Heart right ventricle (tissue), 16 donors: ENCODE results near the gene SIDT2. TPM values are rescaled to one million over a fixed set of nuclear protein-coding genes. Genes with fewer than 3 reads are reported as not detected.
"Not testable (repeated sequence)": the region's sequence is repeated elsewhere in the genome, so short reads cannot be mapped to it uniquely, and the experiment has no call there.

Experiments
- ATAC-seq, 8 donors: fragments of 200-7000 bp; cut with Tn5 transposase; one replicate each; pipeline ENCODE4 v1.9.1; 2020; ENCODE audit warnings: mild to moderate bottlenecking in 8 of 8, moderate library complexity in 8 of 8, moderate number of reproducible peaks in 1 of 8
- DNase-seq, 2 donors: peaks; one replicate each; pipeline ENCODE4 v3.0.0-alpha.2; 2020
- H3K27ac ChIP-seq, 10 donors: fragments of 200-600 bp; sonication (generic) in 2 of 10; one replicate each; pipeline versions ENCODE4 v1.5.0 to v1.8.0; 2020 to 2022; ENCODE audit warnings: mild to moderate bottlenecking in 3 of 10
- H3K27me3 ChIP-seq, 7 donors: fragments of 200-600 bp; one replicate each; pipeline ENCODE4 v1.8.0; 2021 to 2022; ENCODE audit warnings: mild to moderate bottlenecking in 2 of 7
- H3K36me3 ChIP-seq, 9 donors: fragments of 200-600 bp; sonication (generic) in 1 of 9; one replicate each; pipeline versions ENCODE4 v1.5.0 to v1.8.0; 2020 to 2022; ENCODE audit warnings: mild to moderate bottlenecking in 2 of 9
- H3K4me1 ChIP-seq, 9 donors: fragments of 200-600 bp; sonication (generic) in 1 of 9; one replicate each; pipeline versions ENCODE4 v1.5.0 to v1.8.0; 2020 to 2022; ENCODE audit warnings: mild to moderate bottlenecking in 4 of 9
- H3K4me3 ChIP-seq, 10 donors: fragments of 200-600 bp; sonication (generic) in 2 of 10; one replicate each; pipeline versions ENCODE4 v1.5.0 to v1.8.0; 2020 to 2022; ENCODE audit warnings: mild to moderate bottlenecking in 7 of 10, moderate library complexity in 2 of 10
- H3K9me3 ChIP-seq, 11 donors: fragments of 200-600 bp in 10 of 11; sonication (generic) in 2 of 11; one replicate each; pipeline versions ENCODE4 v1.5.0 to v1.8.0; 2013 to 2022; ENCODE audit warnings: mild to moderate bottlenecking in 2 of 11, control low read depth in 1 of 11, moderate library complexity in 1 of 11
- CTCF ChIP-seq, 9 donors: fragments of 200-600 bp; sonication (generic) in 2 of 9; IDR thresholded peaks; one replicate each; pipeline versions ENCODE4 v1.5.0 to v1.8.0; 2021 to 2022; ENCODE audit warnings: antibody characterized with exemption in 9 of 9, mild to moderate bottlenecking in 5 of 9, moderate library complexity in 1 of 9
- WGBS, 2 donors: extraction: QIAGEN DNeasy Blood & Tissue Kit; methylation state at CpG; one replicate each; pipeline ENCODE4 v1.1.7; 2013; ENCODE audit warnings: inconsistent platforms in 1 of 2; 5-methylcytosine and 5-hydroxymethylcytosine counted together
- intact Hi-C, 10 donors: fragments of 100-400 bp; cut with DNase I; formaldehyde crosslinking; loops; one replicate each; pipeline versions ENCODE4 v1.11.1 to v1.14.2; 2022
- long read RNA-seq, 3 donors: library from polyadenylated mRNA; unstranded; transcript quantifications; one replicate each; pipeline ENCODE4 v2.0.0, GENCODE V29; 2020 to 2021
- polyA plus RNA-seq, 2 donors: library from polyadenylated mRNA; stranded (reverse); fragments of 200-250 nt; gene quantifications; one replicate each; pipeline ENCODE4 v1.2.3, GENCODE V29; 2013
- total RNA-seq, 10 donors: library from RNA; stranded (reverse); fragmentation: NEBNext Ultra II Directional in 3 of 10; extraction: Animal tissue kit (Norgen Biotek cat#: 25700) in 3 of 10; gene quantifications; one replicate each; pipeline versions ENCODE4 v1.2.1 to v1.2.4, GENCODE V29; 2021 to 2023
- donor health status: Arrhythmogenic right ventricular cardiomyopathy.
- donor health status: ischemic (EF 13 %, LVEDD 7.1; RV severe dilation, severe dysfunction).
- donor health status: healthy with polysubstance abuse.
- donor health status: DM: no; HTN: yes; CAD: no.
- donor health status: DM: no; HTN: no; CAD: no.
- donor health status: ischemic (EF 25% LVEDD 6.9; RV normal size, moderate dysfunction).
- donor health status: ischemic (EF 25% LVEDD 5.7; RV mildly dilated, moderate dysfunction).
- donor health status: healthy.
- donor health status: DM: yes; HTN: yes; CAD: no.
- donor health status: Ischemic cardiomyopathy.
- donor health status: ischemic (EF 35%, LVEDD 5.7; RV mildly dilated, moderate dysfunction).
- donor health status: nonischemic (EF 11% LVEDD 7.7; RV severe dilation, severe dysfunction).
- donor health status: DM: yes; HTN: yes; CAD: no.
- donor health status: PGD.
- donor health status: ischemic (EF 29% LVEDD 5.4; RV normal size, mild dysfunction).
- donor health status: nonischemic (EF 23%, LVEDD 6.1; RV moderate dilation, normal function).

Gene SIDT2
- 10 to 100 TPM; 16.2 to 33.6 (median 22.0) TPM for total RNA-seq
- polyA plus RNA-seq = 10 to 100 TPM; 13.0 to 28.1 TPM
- long read RNA-seq, donor 1, partial matches to known transcripts = 3 of 12 reads
- long read RNA-seq, donor 1, other reads (novel, unspliced or antisense) = 9 of 12 reads
- long read RNA-seq, donor 2, partial matches to known transcripts = 5 of 11 reads
- long read RNA-seq, donor 2, other reads (novel, unspliced or antisense) = 6 of 11 reads
- long read RNA-seq, donor 3, partial matches to known transcripts = 16 of 33 reads
- long read RNA-seq, donor 3, other reads (novel, unspliced or antisense) = 17 of 33 reads

GRCh38 chr11:117178210-117179034 lies at the start of gene SIDT2:
TSS of gene SIDT2 (plus strand) at chr11:117178743. CDS start at chr11:117179264, 521 bp downstream.
- H3K4me1 ChIP-seq = peaks cover 14 to 41% (median 32%) of the 10 kb centered on the region in 9 donors
- peak; percentile 93 to 97 (median 96) for ATAC-seq
- H3K36me3 ChIP-seq = peaks cover 0 to 21% (median 16%) of the 10 kb centered on the region in 9 donors
- peak within 1 kb of the TSS; percentile 80 to 100 (median 89) for H3K4me3 ChIP-seq
- 1 to 2% methylated on average over 51 of the region's 51 CpGs for WGBS, 2 donors
- peak in 1 of 9 donors; percentile 5 for TF ChIP-seq CTCF (IDR thresholded peaks at IDR 0.05)
- intact Hi-C loops = loop anchor here in 4 of 10 donors (2.0 to 5.0 kb wide), 5 partner anchors 30 to 44 kb away; partner anchors contain the start of gene PAFAH1B2 (in 1 of the 4)
- peak; percentile 94 to 96 for DNase-seq
- peak within 1 kb of the TSS; percentile 81 to 98 (median 96) for H3K27ac ChIP-seq
- no peaks in the 10 kb centered on the region for H3K27me3 ChIP-seq
- no peaks in the 10 kb centered on the region for H3K9me3 ChIP-seq

DNA sequence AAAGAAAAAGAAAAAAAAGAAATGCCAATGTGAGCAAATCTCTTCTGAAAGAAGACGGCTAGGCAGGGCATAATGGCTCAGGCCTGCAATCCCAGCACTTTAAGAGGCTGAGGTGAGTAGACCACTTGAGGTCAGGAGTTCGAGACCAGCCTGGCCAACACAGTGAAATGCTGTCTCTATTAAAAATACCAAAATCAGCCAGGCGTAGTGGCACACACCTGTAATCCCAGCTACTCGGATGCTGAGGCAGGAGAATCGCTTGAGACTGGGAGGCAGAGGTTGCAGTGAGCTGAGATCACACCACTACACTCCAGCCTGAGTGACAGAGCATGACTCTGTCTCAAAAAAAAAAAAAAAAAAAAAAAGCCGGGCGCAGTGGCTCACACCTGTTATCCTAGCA lies 48.1 kb upstream of the SIDT2 start:
- H3K27me3 ChIP-seq, H3K4me3 ChIP-seq, H3K36me3 ChIP-seq, H3K27ac ChIP-seq, ATAC-seq, DNase-seq, H3K9me3 ChIP-seq, H3K4me1 ChIP-seq: not testable (repeated sequence)
- 91 to 96% methylated on average over 5 to 7 of the region's 7 CpGs for WGBS, 2 donors
- intact Hi-C loops = loop anchor here in 4 of 10 donors (5.0 kb wide), 1 partner anchor 77 kb away; no protein-coding TSS in a partner anchor

- intact Hi-C loops = loop anchor here in 4 of 10 donors (5.0 kb wide), 1 partner anchor 76 kb away; no protein-coding TSS in a partner anchor
- DNase-seq (no peak), ATAC-seq (no peak)
- TF ChIP-seq CTCF (IDR thresholded peaks at IDR 0.05) = no peak
- Histone ChIP-seq H3K27ac (no peak overlapping the region), H3K4me1 (no peaks in the 10 kb centered on the region), H3K9me3 (no peaks in the 10 kb centered on the region), H3K27me3 (no peaks in the 10 kb centered on the region), H3K36me3 (no peaks in the 10 kb centered on the region), H3K4me3 (no peak overlapping the region)
- 92 to 98% methylated on average over 7 of the region's 7 CpGs for WGBS, 2 donors
These were observed 47.7 kb upstream of the SIDT2 start for GRCh38 chr11:117130879-117131278.

GRCh38 chr11:117134431-117134830 lies 44.1 kb upstream of the SIDT2 start:
- H3K27ac ChIP-seq = no peak overlapping the region
- H3K4me3 ChIP-seq = no peak overlapping the region
- TF ChIP-seq CTCF (IDR thresholded peaks at IDR 0.05) = no peak
- H3K27me3 ChIP-seq = no peaks in the 10 kb centered on the region
- no peaks in the 10 kb centered on the region for H3K36me3 ChIP-seq
- H3K9me3 ChIP-seq = no peaks in the 10 kb centered on the region
- DNase-seq = no peak
- ATAC-seq = no peak
- 67 to 70% methylated on average over 2 to 3 of the region's 3 CpGs for whole genome bisulfite sequencing, 2 donors
- intact Hi-C loops = loop anchor here in 4 of 10 donors (5.0 kb wide), 1 partner anchor 73 kb away; no protein-coding TSS in a partner anchor
- peaks cover 0 to 2% (median 0%) of the 10 kb centered on the region in 9 donors for H3K4me1 ChIP-seq

DNA sequence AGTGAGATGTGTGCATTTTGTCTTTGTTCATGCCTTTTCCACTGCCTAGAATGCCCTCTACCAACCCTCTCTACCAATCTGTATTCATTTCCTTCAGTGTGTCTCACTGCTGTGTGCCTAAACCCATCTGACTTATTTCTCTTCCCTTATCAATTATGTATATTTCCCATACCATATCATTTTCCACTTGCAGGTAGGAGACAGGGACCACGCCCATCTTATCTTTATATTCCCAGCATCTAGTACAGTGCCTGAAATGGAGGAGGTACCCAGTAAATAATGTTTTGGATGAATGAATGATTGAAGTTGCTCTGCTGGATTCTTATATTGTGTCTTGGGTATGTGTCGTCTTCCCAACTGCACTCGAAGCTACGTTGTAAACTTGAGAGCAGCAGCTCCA lies 43.6 kb upstream of the SIDT2 start:
- not testable (repeated sequence) for DNase-seq, H3K36me3 ChIP-seq, H3K4me1 ChIP-seq, H3K27ac ChIP-seq, H3K27me3 ChIP-seq, H3K4me3 ChIP-seq, H3K9me3 ChIP-seq, ATAC-seq
- WGBS, 2 donors = 94 to 95% methylated on average over 1 of the region's 4 CpGs
- intact Hi-C loops = loop anchor here in 4 of 10 donors (5.0 kb wide), 1 partner anchor 72 kb away; no protein-coding TSS in a partner anchor

- H3K4me1 ChIP-seq, DNase-seq, H3K36me3 ChIP-seq, H3K9me3 ChIP-seq, H3K27me3 ChIP-seq, H3K4me3 ChIP-seq, intact Hi-C loops: not testable (repeated sequence)
- WGBS, 2 donors = no CpG with 5 or more reads among the region's 15 CpGs
- ATAC-seq = peak; percentile 59 to 91 (median 80)
- H3K27ac ChIP-seq = peak overlapping the region in 1 of 10 donors; percentile 58
These were observed 41.1 kb upstream of the SIDT2 start for GRCh38 chr11:117137223-117138086.
